ENCODE results near the gene GLOD4. TPM values are rescaled to one million over a fixed set of nuclear protein-coding genes. Genes with fewer than 3 reads are reported as not detected.
"Not testable (repeated sequence)": the region's sequence is repeated elsewhere in the genome, so short reads cannot be mapped to it uniquely, and the experiment has no call there.

The GLOD4 gene
- polyA plus RNA-seq, 3 donors: 41.8 to 50.7 (median 50.6) TPM

- peaks cover 2 to 19% (median 13%) of the 10 kb centered on the region in 3 donors for H3K27me3 Mint-ChIP-seq (ENCODE audit: low read depth in 3 of 3)
- Histone ChIP-seq H3K79me2 (ENCODE audit: insufficient read depth, low read length) (no peaks in the 10 kb centered on the region), H4K20me1 (ENCODE audit: insufficient read depth, low read length) (no peaks in the 10 kb centered on the region), H3K4me1 (ENCODE audit: control insufficient read depth in 1 of 2, insufficient read depth in 2 of 2, low read length in 2 of 2) (no peaks in the 10 kb centered on the region), H2AFZ (ENCODE audit: insufficient read depth, low read depth, low read length, poor library complexity, severe bottlenecking) (no peak overlapping the region), H3K36me3 (replicated peaks in 1 of 2; ENCODE audit: control insufficient read depth in 1 of 2, insufficient read depth in 2 of 2, low read length in 2 of 2) (no peaks in the 10 kb centered on the region), H3K4me2 (replicated peaks; ENCODE audit: extremely low read depth, low read length, poor library complexity, severe bottlenecking) (no peak overlapping the region), H3K4me3 (replicated peaks in 1 of 3; ENCODE audit: low read depth in 2 of 3, low read length in 3 of 3) (no peak overlapping the region), H3K9me3 (replicated peaks in 1 of 2; ENCODE audit: control insufficient read depth in 1 of 2, insufficient read depth in 1 of 2, low read length in 2 of 2) (no peaks in the 10 kb centered on the region), H3K9ac (ENCODE audit: insufficient read depth, low read length, poor library complexity, severe bottlenecking) (no peak overlapping the region), H3K27me3 (ENCODE audit: control insufficient read depth in 2 of 2, insufficient read depth in 2 of 2, low read length in 2 of 2) (no peaks in the 10 kb centered on the region), H3K27ac (ENCODE audit: low read depth in 1 of 2, low read length in 2 of 2) (no peak overlapping the region)
- no peak overlapping the region for H3K27ac Mint-ChIP-seq
- WGBS (ENCODE audit: insufficient coverage): 85% methylated on average over 26 of the region's 33 CpGs
- DNase-seq: no peak
- TF ChIP-seq CTCF (IDR thresholded peaks at IDR 0.05): no peak
- intact Hi-C loops (cut with micrococcal nuclease): no loop called here
- peaks cover 0 to 1% (median 0%) of the 10 kb centered on the region in 7 donors for H3K9me3 Mint-ChIP-seq
- H3K4me1 Mint-ChIP-seq: no peaks in the 10 kb centered on the region
- H3K36me3 Mint-ChIP-seq: no peaks in the 10 kb centered on the region
- no peak overlapping the region for H3K4me3 Mint-ChIP-seq
Measured at GRCh38 chr17:806781-807522, 24.9 kb upstream of the GLOD4 start.

- Histone ChIP-seq H3K36me3 (replicated peaks in 1 of 2; ENCODE audit: control insufficient read depth in 1 of 2, insufficient read depth in 2 of 2, low read length in 2 of 2) (no peaks in the 10 kb centered on the region), H3K27ac (ENCODE audit: low read depth in 1 of 2, low read length in 2 of 2) (no peak overlapping the region), H3K9ac (ENCODE audit: insufficient read depth, low read length, poor library complexity, severe bottlenecking) (no peak overlapping the region), H3K79me2 (ENCODE audit: insufficient read depth, low read length) (no peaks in the 10 kb centered on the region), H2AFZ (ENCODE audit: insufficient read depth, low read depth, low read length, poor library complexity, severe bottlenecking) (no peak overlapping the region), H4K20me1 (ENCODE audit: insufficient read depth, low read length) (no peaks in the 10 kb centered on the region), H3K4me1 (ENCODE audit: control insufficient read depth in 1 of 2, insufficient read depth in 2 of 2, low read length in 2 of 2) (no peaks in the 10 kb centered on the region), H3K27me3 (ENCODE audit: control insufficient read depth in 2 of 2, insufficient read depth in 2 of 2, low read length in 2 of 2) (no peaks in the 10 kb centered on the region), H3K4me2 (replicated peaks; ENCODE audit: extremely low read depth, low read length, poor library complexity, severe bottlenecking) (no peak overlapping the region), H3K9me3 (replicated peaks in 1 of 2; ENCODE audit: control insufficient read depth in 1 of 2, insufficient read depth in 1 of 2, low read length in 2 of 2) (no peaks in the 10 kb centered on the region), H3K4me3 (replicated peaks in 1 of 3; ENCODE audit: low read depth in 2 of 3, low read length in 3 of 3) (no peak overlapping the region)
- no peak overlapping the region for H3K4me3 Mint-ChIP-seq
- peaks cover 2 to 19% (median 13%) of the 10 kb centered on the region in 3 donors for H3K27me3 Mint-ChIP-seq (ENCODE audit: low read depth in 3 of 3)
- H3K27ac Mint-ChIP-seq: no peak overlapping the region
- intact Hi-C loops (cut with micrococcal nuclease): no loop called here
- 87% methylated on average over 7 of the region's 13 CpGs for WGBS (ENCODE audit: insufficient coverage)
- peaks cover 0 to 1% (median 0%) of the 10 kb centered on the region in 7 donors for H3K9me3 Mint-ChIP-seq
- H3K36me3 Mint-ChIP-seq: no peaks in the 10 kb centered on the region
- no peaks in the 10 kb centered on the region for H3K4me1 Mint-ChIP-seq
- DNase-seq: no peak
- no peak for TF ChIP-seq CTCF (IDR thresholded peaks at IDR 0.05)
Measured at GRCh38 chr17:806346-806745, 24.3 kb upstream of the GLOD4 start.

- H3K4me3 Mint-ChIP-seq; H3K4me2 ChIP-seq (replicated peaks; ENCODE audit: extremely low read depth, low read length, poor library complexity, severe bottlenecking); H3K9me3 Mint-ChIP-seq; DNase-seq; H3K4me3 ChIP-seq (replicated peaks in 1 of 3; ENCODE audit: low read depth in 2 of 3, low read length in 3 of 3); H3K27me3 ChIP-seq (ENCODE audit: control insufficient read depth in 2 of 2, insufficient read depth in 2 of 2, low read length in 2 of 2); H2AFZ ChIP-seq (ENCODE audit: insufficient read depth, low read depth, low read length, poor library complexity, severe bottlenecking); H4K20me1 ChIP-seq (ENCODE audit: insufficient read depth, low read length); H3K4me1 ChIP-seq (ENCODE audit: control insufficient read depth in 1 of 2, insufficient read depth in 2 of 2, low read length in 2 of 2); H3K27ac Mint-ChIP-seq; H3K36me3 Mint-ChIP-seq; H3K79me2 ChIP-seq (ENCODE audit: insufficient read depth, low read length); H3K27ac ChIP-seq (ENCODE audit: low read depth in 1 of 2, low read length in 2 of 2); H3K4me1 Mint-ChIP-seq; H3K9ac ChIP-seq (ENCODE audit: insufficient read depth, low read length, poor library complexity, severe bottlenecking); intact Hi-C loops (cut with micrococcal nuclease); H3K36me3 ChIP-seq (replicated peaks in 1 of 2; ENCODE audit: control insufficient read depth in 1 of 2, insufficient read depth in 2 of 2, low read length in 2 of 2); H3K9me3 ChIP-seq (replicated peaks in 1 of 2; ENCODE audit: control insufficient read depth in 1 of 2, insufficient read depth in 1 of 2, low read length in 2 of 2): not testable (repeated sequence)
- WGBS (ENCODE audit: insufficient coverage): 96% methylated on average over 14 of the region's 23 CpGs
- H3K27me3 Mint-ChIP-seq (ENCODE audit: low read depth in 3 of 3): peaks cover 2 to 19% (median 13%) of the 10 kb centered on the region in 3 donors
Measured at GRCh38 chr17:805886-806285, 23.8 kb upstream of the GLOD4 start.
